HG02642 (cell line): ENCODE results near the gene NUP188.
"Not testable (repeated sequence)": the region's sequence is repeated elsewhere in the genome, so short reads cannot be mapped to it uniquely, and the experiment has no call there.

Experiments used
- ATAC-seq: cut with Tn5 transposase; IDR thresholded peaks from one replicate; pipeline ENCODE4 v1.9.1; 2021; ENCODE audit warnings: mild to moderate bottlenecking; ENCODE audit not compliant: unreplicated experiment, poor library complexity

Gene NUP188

GRCh38 chr9:128940946-128941755 is 6.3 kb upstream of the NUP188 start:
- no peak for ATAC-seq

- ATAC-seq: no peak
Measured at GRCh38 chr9:128943832-128944620, 3.5 kb upstream of the NUP188 start.

GRCh38 chr9:128944966-128945365 is 2.5 kb upstream of the NUP188 start:
- not testable (repeated sequence) for ATAC-seq

GRCh38 chr9:128945798-128946501 is 1.5 kb upstream of the NUP188 start:
- no peak for ATAC-seq

- ATAC-seq: peak; percentile 30
Measured at GRCh38 chr9:128946571-128947276, 775 bp upstream of the NUP188 start.

- ATAC-seq: no peak
Measured at GRCh38 chr9:128947277-128947526, 297 bp upstream of the NUP188 start.

- not testable (repeated sequence) for ATAC-seq
Measured at GRCh38 chr9:128961403-128961802, 13.9 kb downstream of the NUP188 start.

GRCh38 chr9:128969491-128969890 is 22.0 kb downstream of the NUP188 start:
- ATAC-seq: no peak

GRCh38 chr9:128972956-128973355 is 25.5 kb downstream of the NUP188 start:
- ATAC-seq: no peak

GRCh38 chr9:128979111-128979510 is 31.6 kb downstream of the NUP188 start:
- ATAC-seq: no peak

GRCh38 chr9:128983536-128983935 is 36.0 kb downstream of the NUP188 start:
- ATAC-seq: no peak

GRCh38 chr9:128986671-128987070 is 39.2 kb downstream of the NUP188 start:
- ATAC-seq: no peak

- ATAC-seq: no peak
Measured at GRCh38 chr9:128987805-128988204, 40.3 kb downstream of the NUP188 start.

GRCh38 chr9:128992995-128993394 is 45.5 kb downstream of the NUP188 start:
- no peak for ATAC-seq

- no peak for ATAC-seq
Measured at GRCh38 chr9:128995791-128996190, 48.3 kb downstream of the NUP188 start.

GRCh38 chr9:128998462-128998861 is 51.0 kb downstream of the NUP188 start:
- ATAC-seq: no peak

GRCh38 chr9:128999581-129000206 is 52.2 kb downstream of the NUP188 start:
- no peak for ATAC-seq

GRCh38 chr9:129001504-129002325 is 54.2 kb downstream of the NUP188 start:
- no peak for ATAC-seq

- no peak for ATAC-seq
Measured at GRCh38 chr9:129002992-129003391, 55.5 kb downstream of the NUP188 start.
